SU-DHL-6 (cell line): ENCODE results near the gene OXGR1.

ENCODE experiments used
- H2AFZ ChIP-seq: fragments of 200-600 bp; sonication (generic); 2 replicates; pipeline ENCODE4 v1.6.1; 2014; ENCODE audit warnings: low read depth, mild to moderate bottlenecking, moderate library complexity, mixed read lengths, antibody characterized with exemption, low read length; ENCODE audit not compliant: severe bottlenecking
- H3F3A ChIP-seq: fragments of 200-600 bp; shearing (Covaris generic); 2 replicates; pipeline ENCODE4 v1.6.0; 2016; ENCODE audit warnings: antibody characterized with exemption, mild to moderate bottlenecking; ENCODE audit not compliant: insufficient read depth
- H3K27ac ChIP-seq: fragments of 200-600 bp; sonication (generic); 2 replicates; pipeline ENCODE4 v1.5.1; 2016; ENCODE audit warnings: low read depth, mild to moderate bottlenecking, low read length, moderate library complexity, mixed read lengths
- H3K27me3 ChIP-seq: fragments of 200-600 bp; sonication (generic), shearing (Covaris generic); 2 replicates; pipeline ENCODE4 v1.6.0; 2014; ENCODE audit warnings: mild to moderate bottlenecking, low read length
- H3K36me3 ChIP-seq: fragments of 200-600 bp; sonication (generic); 2 replicates; pipeline ENCODE4 v1.6.1; 2014; ENCODE audit warnings: mild to moderate bottlenecking, low read length, mixed read lengths
- H3K4me2 ChIP-seq: fragments of 300-600, 200-600 bp; shearing (Covaris generic), sonication (generic); 2 replicates; pipeline ENCODE4 v1.6.0; 2014; ENCODE audit warnings: low read length, low read depth, mild to moderate bottlenecking; ENCODE audit not compliant: poor library complexity, severe bottlenecking
- H3K4me3 ChIP-seq: fragments of 200-600 bp; sonication (generic); 2 replicates; pipeline ENCODE4 v1.5.1; 2014; ENCODE audit warnings: antibody characterized with exemption, low read length, mild to moderate bottlenecking, mixed read lengths; ENCODE audit not compliant: insufficient read depth, poor library complexity, severe bottlenecking
- H3K79me2 ChIP-seq: fragments of 200-600 bp; sonication (generic); 2 replicates; pipeline ENCODE4 v1.6.1; 2014; ENCODE audit warnings: mild to moderate bottlenecking, low read length, moderate library complexity; ENCODE audit not compliant: insufficient read depth
- H3K9ac ChIP-seq: fragments of 200-600 bp; sonication (generic); 2 replicates; pipeline ENCODE4 v1.7.0; 2014; ENCODE audit warnings: mild to moderate bottlenecking, low read length
- H3K9me2 ChIP-seq: fragments of 200-600 bp; sonication (generic); replicated peaks from 2 replicates; pipeline ENCODE4 v1.6.1; 2014; ENCODE audit warnings: low read length; ENCODE audit not compliant: insufficient read depth
- H3K9me3 ChIP-seq: fragments of 200-600 bp; sonication (generic); 2 replicates; pipeline ENCODE4 v1.6.1; 2014; ENCODE audit warnings: low read length, mixed read lengths; ENCODE audit not compliant: insufficient read depth
- H4K20me1 ChIP-seq: fragments of 200-600 bp; sonication (generic); 2 replicates; pipeline ENCODE4 v1.6.1; 2014; ENCODE audit warnings: low read depth, mild to moderate bottlenecking, antibody characterized with exemption, low read length, moderate library complexity, mixed read lengths
- CTCF ChIP-seq: fragments of 200-600 bp; sonication (generic); IDR thresholded peaks from one replicate; pipeline ENCODE4 v1.5.1; 2017; ENCODE audit warnings: antibody characterized with exemption, mild to moderate bottlenecking, low read length, moderate library complexity; ENCODE audit not compliant: insufficient read depth, poor library complexity, severe bottlenecking
- EZH2phosphoT487 ChIP-seq: fragments of 200-600 bp; sonication (generic), shearing (Covaris generic); conservative IDR thresholded peaks from 2 replicates; pipeline ENCODE4 v1.6.1; 2018; ENCODE audit warnings: mild to moderate bottlenecking, antibody characterized with exemption, low read length, moderate library complexity, mixed read lengths

OXGR1 gene

DNA sequence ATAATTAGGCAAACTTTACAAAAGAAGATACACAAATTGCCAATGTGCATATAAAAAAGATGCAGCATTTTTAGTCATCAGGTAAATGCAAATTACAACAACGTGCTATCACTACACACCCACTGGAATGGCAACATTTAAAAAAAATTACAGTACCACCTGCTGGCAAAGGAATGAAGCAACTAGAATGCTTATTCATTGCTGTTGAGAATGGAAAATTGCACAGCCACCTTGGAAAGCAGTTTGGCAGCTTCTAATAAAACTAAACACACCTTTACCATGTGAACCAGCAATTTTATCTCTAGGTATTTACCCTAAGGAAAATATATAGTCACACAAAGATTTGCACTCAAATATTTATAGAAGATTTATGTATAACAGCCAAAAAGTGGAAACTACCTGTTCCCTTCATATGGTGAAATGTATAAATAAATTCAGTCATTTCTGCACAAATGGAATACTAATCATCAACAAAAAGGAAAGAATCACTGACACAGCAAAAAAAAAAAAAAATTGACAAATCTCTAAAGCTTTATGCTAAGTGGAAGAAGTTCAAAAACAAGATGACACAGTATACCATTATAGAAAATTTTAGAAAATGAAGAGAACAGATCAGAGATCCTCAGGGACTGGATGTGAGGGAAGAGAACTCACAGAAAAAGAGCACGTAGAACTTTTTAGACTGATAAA lies 30.3 kb downstream of the OXGR1 start:
- H3K9ac ChIP-seq: no peak overlapping the region
- H3K4me3 ChIP-seq: no peak overlapping the region
- H2AFZ ChIP-seq: no peak overlapping the region
- peaks cover 17% of the 10 kb centered on the region for H3K9me3 ChIP-seq
- H3K79me2 ChIP-seq: no peaks in the 10 kb centered on the region
- TF ChIP-seq CTCF (no peak), EZH2phosphoT487 (no peak)
- no peaks in the 10 kb centered on the region for H4K20me1 ChIP-seq
- no peaks in the 10 kb centered on the region for H3K9me2 ChIP-seq
- no peak overlapping the region for H3K4me2 ChIP-seq
- H3K27ac ChIP-seq: no peak overlapping the region
- H3K36me3 ChIP-seq: no peaks in the 10 kb centered on the region
- no peaks in the 10 kb centered on the region for H3F3A ChIP-seq
- no peaks in the 10 kb centered on the region for H3K27me3 ChIP-seq

DNA sequence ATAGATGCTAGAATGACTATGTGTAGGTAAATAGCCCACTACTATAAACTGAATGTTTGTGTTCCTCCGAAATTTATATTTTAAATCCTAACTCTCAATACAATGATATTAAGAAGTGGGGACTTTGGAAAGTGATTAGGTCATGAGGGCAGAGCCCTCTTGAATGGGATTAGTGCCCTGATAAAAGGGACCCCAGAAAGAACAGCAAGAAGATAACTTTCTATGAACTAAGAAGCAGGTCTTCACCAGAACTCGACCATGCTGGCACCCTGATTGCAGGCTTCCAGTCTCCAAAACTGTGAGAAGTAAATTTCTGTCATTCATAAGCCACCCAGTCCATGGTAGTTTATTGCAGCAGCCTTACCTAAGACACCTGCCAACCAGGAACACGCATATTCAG lies 33.9 kb downstream of the OXGR1 start:
- TF ChIP-seq CTCF (no peak), EZH2phosphoT487 (no peak)
- Histone ChIP-seq H3K9ac (no peak overlapping the region), H3K4me2 (no peak overlapping the region), H3K4me3 (no peak overlapping the region), H3K79me2 (no peaks in the 10 kb centered on the region), H4K20me1 (no peaks in the 10 kb centered on the region), H3K9me3 (no peaks in the 10 kb centered on the region), H3F3A (no peaks in the 10 kb centered on the region), H3K27me3 (no peaks in the 10 kb centered on the region), H2AFZ (no peak overlapping the region), H3K36me3 (no peaks in the 10 kb centered on the region), H3K27ac (no peak overlapping the region), H3K9me2 (no peaks in the 10 kb centered on the region)

GRCh38 chr13:96958286-96958891 lies 35.9 kb downstream of the OXGR1 start:
- Histone ChIP-seq H3K9me2 (no peaks in the 10 kb centered on the region), H3K9me3 (no peaks in the 10 kb centered on the region), H3K27ac (no peak overlapping the region), H3K4me3 (no peak overlapping the region), H2AFZ (no peak overlapping the region), H4K20me1 (no peaks in the 10 kb centered on the region), H3K9ac (no peak overlapping the region), H3K4me2 (no peak overlapping the region), H3K27me3 (no peaks in the 10 kb centered on the region), H3K79me2 (no peaks in the 10 kb centered on the region), H3F3A (no peaks in the 10 kb centered on the region), H3K36me3 (no peaks in the 10 kb centered on the region)
- TF ChIP-seq EZH2phosphoT487 (no peak), CTCF (peak; percentile 77)
